ENCODE data around the gene SIK3.
"Not testable (repeated sequence)": the region's sequence is repeated elsewhere in the genome, so short reads cannot be mapped to it uniquely, and the experiment has no call there.

- TF ChIP-seq CTCF (IDR thresholded peaks at IDR 0.05; ENCODE audit: insufficient read depth, low read length); REST (IDR thresholded peaks at IDR 0.05; ENCODE audit: insufficient replicate concordance, low read depth); POLR2AphosphoS5 (IDR thresholded peaks at IDR 0.05; ENCODE audit: low read depth); GABPA (IDR thresholded peaks at IDR 0.05; ENCODE audit: low read depth); SPI1 (IDR thresholded peaks at IDR 0.05; ENCODE audit: borderline replicate concordance, low read depth): not testable (repeated sequence)
Measured at GRCh38 chr11:117023707-117024106, 74.5 kb downstream of the SIK3 start.

Measured in HL-60 (cell line).